ENCODE measurements around the gene ARHGAP42. TPM values are rescaled to one million over a fixed set of nuclear protein-coding genes. Genes with fewer than 3 reads are reported as not detected.

ARHGAP42 gene
- total RNA-seq, 2 donors from 2014 or later, result 5.6 to 13.8 TPM

GRCh38 chr11:100788561-100789295 lies 101.6 kb downstream of the ARHGAP42 start:
- Histone ChIP-seq H3K36me3 (no peaks in the 10 kb centered on the region), H3K27me3 (replicated peaks; ENCODE audit: insufficient read depth) (no peaks in the 10 kb centered on the region), H3K9me3 (no peaks in the 10 kb centered on the region), H3K4me3 (no peak overlapping the region), H3K27ac (no peak overlapping the region), H3K4me1 (ENCODE audit: control insufficient read depth in 1 of 2, low read depth in 2 of 2) (peaks cover 7 to 31% of the 10 kb centered on the region in 2 donors)
- TF ChIP-seq, protein P1, sequence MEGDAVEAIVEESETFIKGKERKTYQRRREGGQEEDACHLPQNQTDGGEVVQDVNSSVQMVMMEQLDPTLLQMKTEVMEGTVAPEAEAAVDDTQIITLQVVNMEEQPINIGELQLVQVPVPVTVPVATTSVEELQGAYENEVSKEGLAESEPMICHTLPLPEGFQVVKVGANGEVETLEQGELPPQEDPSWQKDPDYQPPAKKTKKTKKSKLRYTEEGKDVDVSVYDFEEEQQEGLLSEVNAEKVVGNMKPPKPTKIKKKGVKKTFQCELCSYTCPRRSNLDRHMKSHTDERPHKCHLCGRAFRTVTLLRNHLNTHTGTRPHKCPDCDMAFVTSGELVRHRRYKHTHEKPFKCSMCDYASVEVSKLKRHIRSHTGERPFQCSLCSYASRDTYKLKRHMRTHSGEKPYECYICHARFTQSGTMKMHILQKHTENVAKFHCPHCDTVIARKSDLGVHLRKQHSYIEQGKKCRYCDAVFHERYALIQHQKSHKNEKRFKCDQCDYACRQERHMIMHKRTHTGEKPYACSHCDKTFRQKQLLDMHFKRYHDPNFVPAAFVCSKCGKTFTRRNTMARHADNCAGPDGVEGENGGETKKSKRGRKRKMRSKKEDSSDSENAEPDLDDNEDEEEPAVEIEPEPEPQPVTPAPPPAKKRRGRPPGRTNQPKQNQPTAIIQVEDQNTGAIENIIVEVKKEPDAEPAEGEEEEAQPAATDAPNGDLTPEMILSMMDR (IDR thresholded peaks at IDR 0.05), result no peak
- ATAC-seq (ENCODE audit: insufficient number of reproducible peaks, low FRiP score, low read depth) (no peak), DNase-seq (ENCODE audit: low spot score) (no peak)

- DNase-seq (ENCODE audit: low spot score) (no peak), ATAC-seq (ENCODE audit: insufficient number of reproducible peaks, low FRiP score, low read depth) (no peak)
- Histone ChIP-seq H3K4me3 (no peak overlapping the region), H3K9me3 (no peaks in the 10 kb centered on the region), H3K4me1 (ENCODE audit: control insufficient read depth in 1 of 2, low read depth in 2 of 2) (peaks cover 7 to 31% of the 10 kb centered on the region in 2 donors), H3K36me3 (no peaks in the 10 kb centered on the region), H3K27ac (no peak overlapping the region), H3K27me3 (replicated peaks; ENCODE audit: insufficient read depth) (no peaks in the 10 kb centered on the region)
- TF ChIP-seq, protein P1 (IDR thresholded peaks at IDR 0.05), result no peak
These were observed 102.4 kb downstream of the ARHGAP42 start for GRCh38 chr11:100789500-100789899.

DNA sequence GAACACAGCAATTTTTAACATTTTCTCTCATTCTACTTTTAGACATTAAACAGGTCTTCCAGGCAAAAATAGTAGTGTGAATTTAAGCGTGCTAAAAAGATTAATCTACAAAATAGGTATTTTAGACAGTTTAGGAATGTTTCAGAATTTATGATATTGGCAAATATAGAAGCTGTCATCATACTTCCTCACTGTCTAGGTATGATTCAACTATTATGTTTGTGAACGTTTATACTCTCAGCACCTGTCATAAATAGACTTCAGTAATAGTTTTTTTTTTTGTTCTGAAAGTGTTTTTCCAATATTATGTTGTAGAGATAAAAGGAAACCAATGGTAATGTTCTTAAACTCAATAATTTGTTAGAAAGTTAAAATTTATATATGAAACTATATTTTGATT lies 103.0 kb downstream of the ARHGAP42 start:
- Histone ChIP-seq H3K27me3 (replicated peaks; ENCODE audit: insufficient read depth) (no peaks in the 10 kb centered on the region), H3K9me3 (no peaks in the 10 kb centered on the region), H3K4me1 (ENCODE audit: control insufficient read depth in 1 of 2, low read depth in 2 of 2) (peaks cover 7 to 27% of the 10 kb centered on the region in 2 donors), H3K36me3 (no peaks in the 10 kb centered on the region), H3K27ac (no peak overlapping the region), H3K4me3 (no peak overlapping the region)
- ATAC-seq (ENCODE audit: insufficient number of reproducible peaks, low FRiP score, low read depth), result no peak
- TF ChIP-seq, protein P1 (IDR thresholded peaks at IDR 0.05), result no peak
- no peak for DNase-seq (ENCODE audit: low spot score)

- Histone ChIP-seq H3K27me3 (replicated peaks; ENCODE audit: insufficient read depth) (no peaks in the 10 kb centered on the region), H3K4me1 (ENCODE audit: control insufficient read depth in 1 of 2, low read depth in 2 of 2) (peaks cover 7 to 20% of the 10 kb centered on the region in 2 donors), H3K27ac (no peak overlapping the region), H3K36me3 (no peaks in the 10 kb centered on the region), H3K9me3 (no peaks in the 10 kb centered on the region), H3K4me3 (no peak overlapping the region)
- no peak for ATAC-seq (ENCODE audit: insufficient number of reproducible peaks, low FRiP score, low read depth)
- TF ChIP-seq, protein P1 (IDR thresholded peaks at IDR 0.05), result no peak
- no peak for DNase-seq (ENCODE audit: low spot score)
These were observed 104.0 kb downstream of the ARHGAP42 start for GRCh38 chr11:100791103-100791502.

DNA sequence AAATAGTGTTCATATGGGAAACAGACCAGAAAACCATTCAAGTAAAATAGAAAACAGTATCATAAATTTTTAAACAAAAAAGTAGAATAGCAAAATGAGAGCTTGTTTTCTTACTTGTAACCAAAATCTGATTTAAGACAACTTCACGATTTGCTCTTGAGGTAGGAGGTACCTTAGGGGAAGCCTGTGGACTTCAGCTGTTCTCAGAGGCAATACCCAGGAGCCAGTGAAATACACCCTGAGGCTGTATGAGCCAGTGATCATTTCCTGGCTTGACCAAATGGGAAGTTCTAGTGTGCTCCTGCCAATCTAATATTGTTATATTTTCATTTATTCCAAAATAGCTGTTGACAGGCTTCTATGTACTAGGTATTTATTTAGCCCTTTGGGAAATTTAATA lies 104.8 kb downstream of the ARHGAP42 start:
- no peak overlapping the region for H3K27ac ChIP-seq
- DNase-seq (ENCODE audit: low spot score), result no peak
- H3K4me3 ChIP-seq, result no peak overlapping the region
- no peaks in the 10 kb centered on the region for H3K9me3 ChIP-seq
- H3K4me1 ChIP-seq (ENCODE audit: control insufficient read depth in 1 of 2, low read depth in 2 of 2), result peaks cover 7 to 20% of the 10 kb centered on the region in 2 donors
- no peak for ATAC-seq (ENCODE audit: insufficient number of reproducible peaks, low FRiP score, low read depth)
- H3K27me3 ChIP-seq (replicated peaks; ENCODE audit: insufficient read depth), result no peaks in the 10 kb centered on the region
- TF ChIP-seq, protein P1 (IDR thresholded peaks at IDR 0.05), result no peak
- no peaks in the 10 kb centered on the region for H3K36me3 ChIP-seq
